ENCODE data around the gene DDX4. TPM values are rescaled to one million over a fixed set of nuclear protein-coding genes. Genes with fewer than 3 reads are reported as not detected.
"Not testable (repeated sequence)": the region's sequence is repeated elsewhere in the genome, so short reads cannot be mapped to it uniquely, and the experiment has no call there.

DDX4 gene
- total RNA-seq, 1 experiment from 2014 or later, result not detected

DNA sequence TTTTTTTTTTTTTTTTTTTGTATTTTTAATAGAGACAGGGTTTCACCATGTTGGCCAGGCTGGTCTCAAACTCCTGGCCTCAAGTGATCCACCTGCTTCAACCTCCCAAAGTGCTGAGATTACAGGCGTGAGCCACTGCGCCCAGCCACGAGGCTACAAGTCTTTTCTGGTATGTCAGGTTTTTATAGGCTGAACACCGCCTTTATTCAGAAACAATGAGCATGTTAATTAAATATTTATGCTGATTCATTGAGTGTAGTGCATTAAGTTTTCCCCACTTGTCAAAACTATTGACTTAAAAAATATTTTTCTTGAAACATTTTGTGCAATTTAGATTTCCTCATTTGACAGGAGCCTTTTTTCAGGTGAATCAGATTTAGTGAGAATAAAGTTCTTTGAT is 78.1 kb downstream of the DDX4 start:
- DNase-seq (ENCODE audit: low spot score); in situ Hi-C loops (cut with HindIII; ENCODE audit: low sequenced_read_pairs): not testable (repeated sequence)

DNA sequence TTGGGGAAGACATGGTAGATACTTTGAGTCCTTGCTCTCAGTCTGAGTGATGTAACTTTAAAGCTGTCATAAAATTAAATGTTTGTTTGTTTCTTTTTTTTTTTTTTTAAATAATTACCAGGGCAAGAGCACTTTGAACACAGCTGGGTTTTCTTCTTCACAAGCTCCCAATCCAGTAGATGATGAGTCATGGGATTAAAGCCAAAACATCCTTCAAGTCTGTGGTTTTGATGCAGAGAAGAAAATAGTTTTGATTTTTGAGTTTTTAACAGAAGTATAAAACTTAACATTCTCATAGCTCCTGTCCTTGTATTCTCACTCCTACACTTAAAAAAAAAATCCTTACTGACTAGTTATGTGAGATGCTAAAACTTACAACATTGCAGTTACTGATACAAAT is 78.5 kb downstream of the DDX4 start:
- no peak for DNase-seq (ENCODE audit: low spot score)
- in situ Hi-C loops (cut with HindIII; ENCODE audit: low sequenced_read_pairs), result no loop called here

DNA sequence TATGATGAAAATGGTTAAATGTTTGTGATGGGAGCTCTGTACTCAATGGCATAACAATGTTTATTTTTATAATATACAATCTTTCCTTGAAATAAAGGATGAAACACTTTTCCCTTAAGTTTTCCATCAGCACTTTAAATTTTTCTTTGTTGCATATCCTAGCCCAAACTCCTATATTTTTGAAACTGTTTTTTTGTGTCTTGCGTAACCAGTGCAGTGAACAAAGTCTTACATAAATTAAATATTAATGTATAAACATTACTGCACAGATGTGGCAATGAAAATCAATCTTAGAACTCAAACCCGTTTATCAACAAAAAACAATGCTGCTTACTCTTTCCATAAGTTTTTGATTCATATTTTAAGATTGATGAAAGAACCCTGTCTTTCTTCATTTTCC is 79.2 kb downstream of the DDX4 start:
- in situ Hi-C loops (cut with HindIII; ENCODE audit: low sequenced_read_pairs), result no loop called here
- DNase-seq (ENCODE audit: low spot score), result no peak

DNA sequence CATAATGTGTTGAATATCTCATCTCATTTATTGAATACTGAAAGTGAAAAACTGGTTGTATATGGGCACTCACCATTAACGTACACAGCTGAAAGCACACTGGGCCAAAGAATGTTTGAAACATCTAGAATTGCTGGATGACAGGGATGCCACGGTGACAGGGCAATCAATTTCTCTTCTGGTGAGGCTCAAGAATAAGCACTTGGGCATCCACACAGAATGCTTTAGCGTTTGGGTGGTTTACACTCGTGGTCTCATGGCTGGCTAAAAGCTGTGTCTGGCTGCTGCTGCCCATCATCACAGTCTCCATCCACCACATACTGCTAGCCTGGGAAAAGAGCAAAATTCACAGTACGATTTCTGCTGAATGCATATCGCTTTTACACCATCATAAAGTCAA is 82.6 kb downstream of the DDX4 start:
- DNase-seq (ENCODE audit: low spot score), result no peak
- in situ Hi-C loops (cut with HindIII; ENCODE audit: low sequenced_read_pairs), result no loop called here

DNA sequence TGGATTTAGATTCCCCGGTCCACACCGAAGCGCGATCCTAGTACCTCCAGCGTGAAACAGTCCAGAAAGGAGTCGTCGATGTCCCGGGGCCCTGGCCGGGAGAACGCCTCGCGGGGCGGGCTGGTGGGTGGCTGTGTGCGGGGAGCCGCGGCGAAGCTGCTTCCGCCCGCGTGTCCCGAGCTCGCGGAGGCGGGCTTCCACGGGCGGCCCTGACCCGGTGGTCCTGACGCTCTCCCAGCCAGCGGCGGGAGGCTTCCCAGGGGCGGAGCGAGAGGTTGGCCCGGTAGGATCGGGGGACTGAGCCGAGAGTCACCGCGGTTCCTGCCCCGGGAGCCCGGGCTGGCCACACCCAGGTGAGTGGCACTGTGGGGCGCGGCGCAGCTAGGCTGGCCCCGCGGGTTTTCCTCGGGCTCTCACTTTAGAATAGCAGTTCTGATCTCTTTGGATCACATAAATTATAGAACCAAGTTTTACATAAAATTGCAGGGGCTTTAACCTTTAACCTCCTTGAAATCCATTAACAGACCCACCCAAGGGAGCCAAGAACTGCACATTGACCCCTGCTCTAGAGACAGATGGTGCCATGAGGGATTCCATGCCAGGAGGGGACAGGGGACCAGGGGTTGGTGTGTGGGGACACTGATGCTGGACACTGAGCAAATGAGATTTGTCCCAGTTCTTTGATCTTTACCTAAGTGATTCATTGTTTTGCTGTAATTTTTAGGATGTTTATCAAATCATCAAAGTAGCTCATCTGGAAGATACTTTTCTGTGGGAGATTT is 84.1 kb downstream of the DDX4 start:
- in situ Hi-C loops (cut with HindIII; ENCODE audit: low sequenced_read_pairs), result no loop called here
- DNase-seq (ENCODE audit: low spot score), result no peak

DNA sequence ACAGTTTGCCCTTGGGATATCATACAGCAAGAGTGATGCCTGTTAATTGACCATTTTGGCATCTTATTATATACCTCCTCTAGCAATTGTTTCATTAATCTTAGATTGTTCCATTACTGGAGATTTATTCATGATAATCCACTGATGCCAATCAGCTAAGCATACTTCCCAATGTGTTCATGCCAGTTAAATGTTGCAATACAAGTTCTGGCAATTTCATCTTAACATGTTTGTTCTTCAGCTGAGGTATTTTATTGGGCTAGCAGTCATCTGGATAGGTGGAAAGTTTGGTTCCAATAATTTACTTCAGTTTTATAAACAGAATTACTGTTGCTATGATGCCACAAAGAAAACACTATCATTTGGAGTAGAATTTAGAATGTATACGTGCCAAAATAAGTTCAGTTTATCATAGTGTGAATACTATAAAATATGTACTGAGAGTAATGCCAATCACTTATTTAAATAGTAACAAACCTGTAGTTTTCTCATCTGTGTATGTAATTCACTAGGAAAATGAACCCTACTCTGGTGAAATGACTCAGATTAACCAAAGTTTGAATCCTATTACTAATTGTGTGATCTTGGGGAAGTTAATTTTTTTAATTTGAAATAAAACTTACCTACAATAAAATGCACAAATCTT is 85.4 kb downstream of the DDX4 start:
- in situ Hi-C loops (cut with HindIII; ENCODE audit: low sequenced_read_pairs), result no loop called here
- no peak for DNase-seq (ENCODE audit: low spot score)

DNA sequence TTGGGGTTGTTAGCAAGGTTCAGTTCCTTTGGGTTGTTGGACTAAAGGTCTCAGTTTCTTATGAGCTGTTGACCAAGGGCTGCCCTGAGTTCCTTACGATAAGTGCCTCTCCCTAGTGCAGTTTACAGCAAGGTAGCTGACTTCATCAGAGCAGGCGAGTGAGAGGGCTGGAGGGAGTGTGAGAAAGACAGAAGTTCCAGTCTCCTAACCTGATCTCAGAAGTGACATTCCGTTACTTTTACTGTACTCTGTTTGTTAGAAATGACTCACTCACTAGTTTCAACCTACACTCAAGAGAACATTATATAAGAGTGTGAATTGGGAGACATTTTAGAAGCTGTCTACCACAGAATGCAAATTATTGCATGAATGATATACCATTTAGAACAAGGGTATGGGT is 92.1 kb downstream of the DDX4 start:
- no peak for DNase-seq (ENCODE audit: low spot score)
- in situ Hi-C loops (cut with HindIII; ENCODE audit: low sequenced_read_pairs), result no loop called here

DNA sequence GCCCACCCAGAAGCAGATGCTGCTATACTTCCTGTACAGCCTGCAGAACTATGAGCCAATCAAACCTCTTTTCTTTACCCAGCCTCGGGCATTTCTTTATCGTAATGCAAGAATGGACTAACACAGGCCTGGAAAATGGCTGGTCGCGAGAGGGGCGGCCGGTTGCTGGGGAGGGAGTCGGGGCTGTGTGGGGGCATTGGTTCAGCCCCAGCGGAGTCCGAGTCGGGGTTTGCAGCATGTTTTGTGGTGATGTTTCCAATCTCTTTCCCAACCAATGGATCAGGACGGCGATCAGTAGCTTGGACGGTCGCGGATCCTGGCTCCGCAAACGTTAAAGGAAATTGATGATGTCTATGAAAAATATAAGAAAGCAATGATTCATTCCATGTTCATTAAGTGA is 94.6 kb downstream of the DDX4 start:
- DNase-seq (ENCODE audit: low spot score), result no peak
- in situ Hi-C loops (cut with HindIII; ENCODE audit: low sequenced_read_pairs), result no loop called here

DNA sequence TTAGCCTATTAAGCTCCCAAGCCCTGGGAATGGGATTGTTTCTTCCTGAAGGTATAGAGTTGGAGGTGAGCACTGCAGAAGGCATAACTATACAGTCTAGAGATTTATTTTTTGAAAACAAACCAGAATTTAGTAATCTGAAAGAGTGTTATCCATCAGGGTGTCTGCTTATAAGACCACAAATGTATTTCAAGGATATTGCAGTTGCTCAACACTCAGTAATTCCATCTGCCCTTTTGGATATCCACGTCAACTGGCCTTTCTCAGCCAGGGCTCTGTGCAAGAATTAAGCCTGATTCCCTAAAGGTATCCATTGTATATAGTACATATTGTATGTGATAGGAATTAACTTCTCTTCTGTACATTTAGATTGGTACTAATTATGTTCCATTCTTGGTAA is 98.3 kb downstream of the DDX4 start:
- in situ Hi-C loops (cut with HindIII; ENCODE audit: low sequenced_read_pairs), result no loop called here
- DNase-seq (ENCODE audit: low spot score), result no peak

DNA sequence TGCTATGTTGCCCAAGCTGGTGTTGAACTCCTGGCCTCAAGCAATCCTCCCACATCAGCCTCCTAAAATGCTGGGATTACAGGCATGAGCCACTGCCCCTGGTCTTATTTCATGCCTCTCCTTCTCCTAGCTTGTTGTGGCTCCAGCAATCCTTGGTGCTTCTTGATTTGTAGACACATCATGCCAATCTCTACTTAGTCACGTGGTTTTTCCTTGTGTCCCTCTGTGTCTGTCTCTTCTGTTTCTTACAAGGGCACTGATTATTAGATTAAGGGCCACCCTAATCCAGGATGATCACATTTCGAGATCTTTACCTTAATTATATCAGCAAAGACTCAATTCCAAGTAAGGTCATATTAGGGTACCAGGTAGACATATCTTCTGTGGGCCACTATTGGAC is 104.1 kb downstream of the DDX4 start:
- in situ Hi-C loops (cut with HindIII; ENCODE audit: low sequenced_read_pairs), result no loop called here
- DNase-seq (ENCODE audit: low spot score), result no peak

DNA sequence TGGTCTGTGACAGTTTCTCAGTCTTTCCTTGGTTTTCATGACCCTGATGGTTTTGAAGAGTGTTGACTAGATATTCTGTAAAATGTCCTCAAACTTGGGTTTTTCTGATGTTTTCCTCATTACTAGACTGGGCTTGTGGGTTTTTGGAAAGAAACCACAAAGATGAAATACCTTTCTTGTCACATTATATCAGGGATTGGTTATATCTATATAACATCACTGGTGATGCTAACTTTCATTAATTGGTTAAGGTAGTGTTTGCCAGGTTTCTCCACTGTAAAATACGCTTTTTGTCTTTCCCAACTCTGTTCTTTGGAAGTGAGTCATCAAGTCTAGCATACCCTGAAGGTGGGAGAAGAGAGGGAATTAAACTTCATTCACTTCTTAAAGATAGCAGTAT is 110.0 kb downstream of the DDX4 start:
- in situ Hi-C loops (cut with HindIII; ENCODE audit: low sequenced_read_pairs), result no loop called here
- DNase-seq (ENCODE audit: low spot score), result no peak

DNA sequence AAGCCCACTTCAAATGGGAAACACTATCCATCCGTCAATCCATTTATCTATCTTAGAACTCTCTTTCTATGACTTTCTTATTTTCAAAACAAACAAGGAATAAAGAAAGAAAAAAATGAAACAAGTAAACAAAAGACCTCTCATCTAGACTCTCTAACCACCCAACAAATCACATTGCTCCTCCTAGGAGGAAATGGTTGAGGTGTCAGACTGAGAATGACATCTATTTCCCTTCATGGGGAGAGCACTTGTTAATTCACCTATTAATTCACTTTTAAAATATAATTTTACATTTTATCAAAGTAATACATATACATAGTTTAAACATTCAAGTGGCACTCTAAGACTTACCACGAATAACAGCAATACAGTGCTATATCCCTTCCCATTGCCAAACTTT is 110.9 kb downstream of the DDX4 start:
- no peak for DNase-seq (ENCODE audit: low spot score)
- in situ Hi-C loops (cut with HindIII; ENCODE audit: low sequenced_read_pairs), result no loop called here

DNA sequence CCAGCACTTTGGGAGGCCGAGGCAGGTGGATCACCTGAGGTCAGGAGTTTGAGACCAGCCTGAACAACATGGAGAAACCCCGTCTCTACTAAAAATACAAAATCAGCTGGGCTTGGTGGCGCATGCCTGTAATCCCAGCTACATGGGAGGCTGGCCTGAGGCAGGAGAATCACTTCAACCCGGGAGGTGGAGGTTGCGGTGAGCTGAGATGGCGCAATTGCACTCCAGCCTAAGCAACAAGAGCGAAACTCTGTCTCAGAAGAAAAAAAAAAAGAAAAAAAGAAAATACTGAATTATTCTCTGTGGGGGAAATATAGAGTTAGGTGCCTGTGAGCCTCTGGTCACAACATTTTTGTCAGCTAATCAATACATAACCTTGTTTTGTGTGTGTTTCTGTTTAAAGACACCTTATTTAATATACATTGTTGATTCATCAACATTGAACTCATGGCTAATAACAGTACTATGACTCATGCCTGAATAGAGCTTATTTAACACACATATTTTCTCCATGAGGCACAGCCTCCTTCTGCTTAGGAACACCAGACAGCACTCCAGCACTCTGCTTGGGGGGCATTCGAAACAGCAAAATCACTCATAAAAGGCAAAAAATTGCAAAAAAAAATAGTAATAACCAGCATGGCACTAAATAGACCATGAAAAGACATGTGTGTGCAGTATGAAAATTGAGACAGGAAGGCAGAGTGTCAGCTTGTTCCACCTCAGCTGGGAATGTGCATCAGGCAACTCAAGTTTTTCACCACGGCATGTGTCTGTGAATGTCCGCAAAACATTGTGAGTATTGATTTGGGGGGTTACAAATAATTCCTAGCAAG is 113.2 kb downstream of the DDX4 start, which contains the start of gene IL31RA:
Gene IL31RA, plus strand, starts transcription at position 519 of the 836 bp plus-strand sequence. Its CDS starts 214 bp downstream, at position 733.
- no peak for DNase-seq (ENCODE audit: low spot score)
- in situ Hi-C loops (cut with HindIII; ENCODE audit: low sequenced_read_pairs), result no loop called here

DNA sequence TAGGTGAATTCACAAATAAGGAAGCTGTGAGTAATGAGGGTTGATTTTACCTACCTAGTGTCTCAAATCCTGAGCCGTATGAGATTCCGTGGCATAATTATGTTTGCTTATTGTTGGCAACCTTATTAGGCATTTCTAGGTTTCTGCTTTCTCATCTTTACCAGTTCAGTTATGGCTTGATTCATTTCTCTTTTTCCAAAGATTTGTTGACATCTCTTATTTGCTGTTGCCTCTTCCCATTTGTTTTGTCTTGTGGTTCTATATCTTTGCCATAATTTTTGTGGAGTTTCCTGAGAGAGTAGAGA is 113.8 kb downstream of the DDX4 start:
- in situ Hi-C loops (cut with HindIII; ENCODE audit: low sequenced_read_pairs), result no loop called here
- DNase-seq (ENCODE audit: low spot score), result no peak

DNA sequence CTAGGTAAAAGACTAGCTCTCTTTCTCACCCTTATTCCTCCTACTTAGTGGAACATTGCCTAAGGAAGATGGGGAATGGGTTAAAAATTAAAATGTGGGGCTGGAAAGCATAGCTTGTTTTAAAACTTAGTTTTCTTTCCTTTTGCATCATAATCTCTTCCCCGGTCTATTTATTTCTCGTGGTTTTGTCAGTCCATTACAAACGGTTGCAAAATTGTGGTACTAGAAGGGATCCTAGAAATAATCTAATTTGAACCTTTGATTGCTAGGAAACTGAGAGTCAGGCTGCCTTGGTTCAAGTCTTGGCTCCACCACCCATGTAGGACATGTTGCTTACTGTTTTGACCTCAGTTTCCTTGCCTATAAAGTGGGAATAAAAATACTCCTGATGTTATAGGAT is 114.6 kb downstream of the DDX4 start:
- in situ Hi-C loops (cut with HindIII; ENCODE audit: low sequenced_read_pairs), result no loop called here
- DNase-seq (ENCODE audit: low spot score), result no peak

DNA sequence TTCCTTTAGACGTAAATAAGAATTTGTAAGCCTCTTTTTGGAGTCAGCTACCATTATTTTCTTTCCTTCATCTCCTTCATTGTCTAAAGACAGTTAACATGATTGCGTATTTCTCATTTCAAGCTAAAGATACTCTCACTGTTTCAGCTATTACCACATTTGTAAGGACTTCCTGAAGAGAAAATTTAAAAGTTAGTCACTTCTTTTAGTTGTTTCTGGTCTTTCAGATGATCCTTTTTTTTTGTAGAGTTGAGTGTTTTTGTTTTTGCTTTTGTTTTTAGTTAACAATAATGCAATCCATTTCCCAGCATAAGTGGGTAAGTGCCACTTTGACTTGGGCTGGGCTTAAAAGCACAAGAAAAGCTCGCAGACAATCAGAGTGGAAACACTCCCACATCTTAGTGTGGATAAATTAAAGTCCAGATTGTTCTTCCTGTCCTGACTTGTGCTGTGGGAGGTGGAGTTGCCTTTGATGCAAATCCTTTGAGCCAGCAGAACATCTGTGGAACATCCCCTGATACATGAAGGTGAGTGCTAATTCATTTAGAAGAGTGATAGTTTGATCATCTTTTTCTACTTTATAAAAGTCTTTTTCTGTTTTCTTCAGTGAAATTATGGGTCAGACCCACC is 115.3 kb downstream of the DDX4 start:
- in situ Hi-C loops (cut with HindIII; ENCODE audit: low sequenced_read_pairs), result no loop called here
- DNase-seq (ENCODE audit: low spot score), result no peak

DNA sequence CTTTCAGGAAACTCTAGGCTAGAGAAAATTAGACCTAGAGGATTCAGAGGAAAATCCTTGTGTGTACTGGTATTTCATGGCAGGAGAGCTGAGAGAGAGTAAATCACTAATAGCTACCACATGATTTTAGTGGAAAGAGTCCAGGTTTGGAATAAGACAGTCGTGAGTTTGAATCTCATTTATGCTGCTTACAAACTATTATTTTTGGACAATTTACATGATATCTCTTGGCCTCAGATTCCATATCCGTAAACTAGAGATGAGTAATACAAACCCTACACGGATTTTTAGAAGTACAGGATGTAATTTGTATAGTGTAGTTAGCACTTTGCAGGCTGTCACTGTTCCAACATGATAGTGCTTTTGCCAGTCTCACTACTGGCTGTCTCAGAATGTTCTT is 116.0 kb downstream of the DDX4 start:
- no peak for DNase-seq (ENCODE audit: low spot score)
- in situ Hi-C loops (cut with HindIII; ENCODE audit: low sequenced_read_pairs), result no loop called here

DNA sequence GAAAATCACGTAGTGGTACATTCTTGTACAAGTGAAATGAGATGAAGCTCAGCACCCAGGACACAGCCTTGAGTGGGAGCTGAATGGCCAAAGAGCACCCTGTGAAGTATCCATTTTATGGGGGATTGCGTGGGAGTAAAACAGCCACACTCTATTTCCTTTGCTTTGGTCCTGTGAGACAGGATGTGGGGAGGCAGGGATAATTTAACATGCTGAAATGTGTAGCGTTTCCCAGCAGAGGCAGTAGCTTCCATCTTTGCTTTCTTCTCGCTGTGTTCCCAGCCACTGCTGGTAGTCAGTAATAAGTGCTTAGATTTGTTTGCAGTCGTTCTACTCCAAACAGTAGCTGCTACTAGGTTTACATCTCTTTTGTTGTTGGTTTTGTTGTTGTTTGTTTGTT is 117.6 kb downstream of the DDX4 start:
- in situ Hi-C loops (cut with HindIII; ENCODE audit: low sequenced_read_pairs), result no loop called here
- no peak for DNase-seq (ENCODE audit: low spot score)

DNA sequence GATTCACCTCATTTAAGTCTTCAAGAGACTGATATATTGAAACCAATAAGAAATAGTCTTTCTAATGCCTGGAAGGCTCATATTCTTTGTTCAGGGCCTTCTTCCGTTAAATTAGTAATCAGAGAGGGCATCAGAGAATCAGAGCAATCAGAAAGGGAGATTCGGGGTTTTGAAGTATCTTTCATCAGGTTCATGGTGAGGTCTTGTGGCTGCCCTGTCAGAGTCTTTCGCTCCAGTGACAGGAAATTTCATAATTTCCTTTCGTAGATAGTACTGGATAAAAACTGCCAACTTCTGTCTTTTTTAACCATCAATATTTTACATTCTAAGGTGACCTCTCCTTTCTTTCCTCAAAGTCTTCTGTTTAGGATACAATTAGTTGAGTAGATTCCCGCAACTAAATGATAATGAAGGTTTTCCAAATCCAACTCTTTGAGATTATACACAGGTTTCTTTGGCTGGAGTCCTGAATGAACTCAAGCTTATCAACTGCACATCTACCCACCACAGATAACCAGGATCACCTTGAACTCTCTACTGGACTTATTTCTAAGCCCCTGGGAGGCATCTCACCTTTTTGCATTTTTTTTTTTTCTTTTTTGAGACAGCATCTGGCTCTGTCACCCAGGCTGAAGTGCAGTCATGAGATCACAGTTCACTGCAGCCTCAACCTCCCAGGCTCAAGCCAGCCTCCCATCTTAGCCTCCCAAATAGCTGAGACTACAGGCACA is 118.8 kb downstream of the DDX4 start:
- in situ Hi-C loops (cut with HindIII; ENCODE audit: low sequenced_read_pairs), result no loop called here
- DNase-seq (ENCODE audit: low spot score), result no peak

Data from G401 (cell line).